ENCODE measurements around the gene MAPT. TPM values are rescaled to one million over a fixed set of nuclear protein-coding genes. Genes with fewer than 3 reads are reported as not detected.

MAPT gene
- total RNA-seq, 4 donors from 2014 or later = 4.2 to 11.1 (median 7.3) TPM

DNA sequence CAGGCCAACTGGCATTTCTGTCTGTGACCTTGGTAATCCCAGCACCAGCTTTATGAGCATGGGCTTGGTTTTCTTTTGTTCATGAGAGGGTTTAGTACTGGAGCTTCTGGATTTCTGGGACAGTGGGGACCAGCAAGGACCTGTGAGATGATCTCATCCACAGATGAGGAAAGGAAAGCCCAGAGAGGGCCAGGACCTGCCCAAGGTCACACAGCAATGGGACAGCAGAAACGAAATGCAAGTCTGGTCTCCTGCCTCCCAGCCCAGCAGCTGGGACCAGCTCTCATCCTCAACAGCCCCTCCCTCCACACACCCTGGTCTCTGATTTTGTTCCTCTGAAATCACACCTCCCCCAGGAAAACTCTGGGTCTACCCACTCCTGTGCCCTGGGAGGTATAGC, 42.5 kb upstream of the MAPT start:
- no peak overlapping the region for H3K27ac ChIP-seq (replicated peaks in 1 of 4)
- peaks cover 0 to 58% (median 0%) of the 10 kb centered on the region in 4 donors for H3K27me3 ChIP-seq
- no peaks in the 10 kb centered on the region for H3K4me1 ChIP-seq
- no peak for DNase-seq (ENCODE audit: extremely low spot score)
- H3K9me3 ChIP-seq = no peaks in the 10 kb centered on the region
- intact Hi-C loops (cut with DNase I) = no loop called here
- TF ChIP-seq, protein P1, sequence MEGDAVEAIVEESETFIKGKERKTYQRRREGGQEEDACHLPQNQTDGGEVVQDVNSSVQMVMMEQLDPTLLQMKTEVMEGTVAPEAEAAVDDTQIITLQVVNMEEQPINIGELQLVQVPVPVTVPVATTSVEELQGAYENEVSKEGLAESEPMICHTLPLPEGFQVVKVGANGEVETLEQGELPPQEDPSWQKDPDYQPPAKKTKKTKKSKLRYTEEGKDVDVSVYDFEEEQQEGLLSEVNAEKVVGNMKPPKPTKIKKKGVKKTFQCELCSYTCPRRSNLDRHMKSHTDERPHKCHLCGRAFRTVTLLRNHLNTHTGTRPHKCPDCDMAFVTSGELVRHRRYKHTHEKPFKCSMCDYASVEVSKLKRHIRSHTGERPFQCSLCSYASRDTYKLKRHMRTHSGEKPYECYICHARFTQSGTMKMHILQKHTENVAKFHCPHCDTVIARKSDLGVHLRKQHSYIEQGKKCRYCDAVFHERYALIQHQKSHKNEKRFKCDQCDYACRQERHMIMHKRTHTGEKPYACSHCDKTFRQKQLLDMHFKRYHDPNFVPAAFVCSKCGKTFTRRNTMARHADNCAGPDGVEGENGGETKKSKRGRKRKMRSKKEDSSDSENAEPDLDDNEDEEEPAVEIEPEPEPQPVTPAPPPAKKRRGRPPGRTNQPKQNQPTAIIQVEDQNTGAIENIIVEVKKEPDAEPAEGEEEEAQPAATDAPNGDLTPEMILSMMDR (IDR thresholded peaks at IDR 0.05) = no peak
- no peak for TF ChIP-seq POLR2A (IDR thresholded peaks at IDR 0.05; ENCODE audit: low read depth)
- no peak for TF ChIP-seq EP300 (IDR thresholded peaks at IDR 0.05)
- TF ChIP-seq POLR2AphosphoS5 (IDR thresholded peaks at IDR 0.05) = no peak
- 63% methylated on average over 1 of the region's 1 CpG for WGBS
- H3K4me3 ChIP-seq = no peak overlapping the region
- no peaks in the 10 kb centered on the region for H3K36me3 ChIP-seq

DNA sequence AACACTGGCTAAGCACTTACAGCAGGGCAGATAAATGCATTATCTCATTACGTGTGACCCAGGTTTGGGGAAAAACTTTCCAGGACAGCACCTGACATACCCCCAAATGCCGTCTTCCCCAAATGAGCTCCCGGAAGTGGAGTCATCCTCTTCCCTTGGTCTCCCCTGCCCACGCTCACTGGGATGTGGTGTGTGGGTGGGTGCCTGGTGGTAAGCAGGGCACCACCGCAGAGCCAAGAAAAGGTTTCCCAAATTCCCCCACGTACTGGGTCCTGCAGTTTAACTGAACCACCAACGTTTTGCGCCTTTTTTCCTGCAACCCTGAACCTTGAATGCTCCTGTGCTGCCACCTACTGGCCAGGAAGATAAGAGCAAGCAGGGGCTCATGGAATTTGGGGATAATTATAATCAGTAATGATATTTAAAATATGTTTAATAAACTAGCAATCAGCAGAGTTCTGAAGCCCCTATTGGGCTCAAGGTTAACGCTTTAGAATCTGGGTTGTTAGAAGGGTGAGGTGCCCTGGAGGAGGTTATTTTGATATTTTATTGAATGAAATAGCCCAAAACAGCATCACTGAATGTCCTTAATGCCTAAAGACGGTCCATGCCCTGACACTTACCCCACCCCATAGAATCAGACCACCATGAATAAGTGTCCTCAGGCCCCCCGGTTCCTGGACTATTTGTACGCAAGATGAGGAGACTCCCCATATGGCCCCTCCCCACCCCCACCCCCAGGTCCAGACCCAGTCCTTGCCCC, 41.6 kb upstream of the MAPT start:
- Histone ChIP-seq H3K36me3 (no peaks in the 10 kb centered on the region), H3K27me3 (peaks cover 0 to 59% (median 0%) of the 10 kb centered on the region in 4 donors), H3K9me3 (no peaks in the 10 kb centered on the region), H3K4me3 (no peak overlapping the region), H3K4me1 (no peaks in the 10 kb centered on the region), H3K27ac (replicated peaks in 1 of 4) (no peak overlapping the region)
- no peak for DNase-seq (ENCODE audit: extremely low spot score)
- intact Hi-C loops (cut with DNase I) = no loop called here
- TF ChIP-seq POLR2A (IDR thresholded peaks at IDR 0.05; ENCODE audit: low read depth) (no peak), POLR2AphosphoS5 (IDR thresholded peaks at IDR 0.05) (no peak), EP300 (IDR thresholded peaks at IDR 0.05) (no peak)
- TF ChIP-seq, protein P1 (IDR thresholded peaks at IDR 0.05) = peak; percentile 79 to 95 (median 86)
- WGBS = 32% methylated on average over 12 of the region's 12 CpGs

DNA sequence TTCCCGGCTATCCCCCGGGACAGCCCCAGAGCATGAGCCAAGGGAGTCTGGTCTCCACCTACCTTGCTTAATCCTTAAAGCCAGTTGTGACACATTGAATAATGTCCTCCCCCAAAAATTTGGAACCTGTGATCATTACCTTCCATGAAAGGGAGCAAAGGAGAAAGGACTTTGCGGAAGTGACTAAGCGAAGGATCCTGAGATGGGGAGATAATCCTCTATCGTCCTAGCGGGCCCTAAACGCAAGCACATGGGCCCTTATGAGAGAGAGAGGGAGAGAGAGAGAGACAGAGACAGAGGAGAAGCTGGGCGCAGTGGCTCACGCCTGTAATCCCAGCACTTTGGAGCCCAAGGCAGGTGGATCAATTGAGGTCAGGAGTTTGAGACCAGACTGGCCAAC, 40.1 kb upstream of the MAPT start:
- no peaks in the 10 kb centered on the region for H3K36me3 ChIP-seq
- H3K27me3 ChIP-seq = peaks cover 0 to 68% (median 0%) of the 10 kb centered on the region in 4 donors
- no peak for DNase-seq (ENCODE audit: extremely low spot score)
- H3K27ac ChIP-seq (replicated peaks in 1 of 4) = no peak overlapping the region
- no peaks in the 10 kb centered on the region for H3K9me3 ChIP-seq
- intact Hi-C loops (cut with DNase I) = no loop called here
- no peak overlapping the region for H3K4me3 ChIP-seq
- H3K4me1 ChIP-seq = no peaks in the 10 kb centered on the region
- TF ChIP-seq POLR2AphosphoS5 (IDR thresholded peaks at IDR 0.05) (no peak), POLR2A (IDR thresholded peaks at IDR 0.05; ENCODE audit: low read depth) (no peak), EP300 (IDR thresholded peaks at IDR 0.05) (no peak)
- TF ChIP-seq, protein P1 (IDR thresholded peaks at IDR 0.05) = no peak
- WGBS = 81% methylated on average over 9 of the region's 9 CpGs

DNA sequence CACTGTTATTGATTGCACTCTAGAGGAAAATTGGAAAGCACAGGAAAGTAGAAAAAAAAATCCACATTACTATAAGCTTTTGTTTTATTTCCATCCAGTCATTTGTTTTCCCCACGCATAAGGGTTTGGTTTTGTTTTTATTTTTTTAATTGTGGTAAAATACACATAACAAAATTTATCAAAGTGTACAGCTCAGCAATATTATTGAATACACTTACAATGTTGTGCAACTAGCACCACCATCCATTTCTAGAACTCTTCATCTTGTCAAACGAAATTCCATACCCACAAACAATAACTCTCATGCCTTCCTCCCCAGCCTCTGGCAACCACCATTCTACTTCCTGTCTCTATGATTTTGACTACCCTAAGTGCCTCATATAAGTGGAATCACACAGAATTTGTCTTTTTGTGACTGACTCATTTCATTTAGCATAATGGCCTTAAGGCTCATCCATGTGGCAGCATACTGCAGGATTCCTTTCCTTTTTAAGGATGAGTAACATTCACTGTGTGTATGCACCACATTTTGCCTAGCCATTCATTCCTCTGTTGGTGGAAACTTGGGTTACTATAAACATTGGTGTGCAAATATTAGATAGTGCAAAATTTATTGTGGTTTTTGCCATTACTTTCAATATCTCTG, 38.5 kb upstream of the MAPT start:
- Histone ChIP-seq H3K27me3 (peaks cover 0 to 68% (median 0%) of the 10 kb centered on the region in 4 donors), H3K27ac (replicated peaks in 1 of 4) (no peak overlapping the region), H3K9me3 (no peaks in the 10 kb centered on the region), H3K4me1 (no peaks in the 10 kb centered on the region), H3K36me3 (no peaks in the 10 kb centered on the region), H3K4me3 (no peak overlapping the region)
- no peak for DNase-seq (ENCODE audit: extremely low spot score)
- intact Hi-C loops (cut with DNase I) = no loop called here
- 69% methylated on average over 2 of the region's 2 CpGs for WGBS
- TF ChIP-seq, protein P1 (IDR thresholded peaks at IDR 0.05) = no peak
- no peak for TF ChIP-seq POLR2AphosphoS5 (IDR thresholded peaks at IDR 0.05)
- no peak for TF ChIP-seq POLR2A (IDR thresholded peaks at IDR 0.05; ENCODE audit: low read depth)
- no peak for TF ChIP-seq EP300 (IDR thresholded peaks at IDR 0.05)
